Activated CD4-positive, alpha-beta T cell treated with anti-CD3 and anti-CD28 coated beads, Interleukin-2, amount 50 U/mL, for 16 hours (primary cell): Measurements from ENCODE around the gene USP15.
"Not testable (repeated sequence)": the region's sequence is repeated elsewhere in the genome, so short reads cannot be mapped to it uniquely, and the experiment has no call there.

Experiments used
- DNase-seq: peaks from one replicate; pipeline ENCODE4 v3.0.0-alpha.2; 2020

The USP15 gene

GRCh38 chr12:62379026-62379722 is 119.0 kb downstream of the USP15 start:
- DNase-seq: peak; percentile 9

GRCh38 chr12:62379723-62380045 is 119.5 kb downstream of the USP15 start:
- DNase-seq: no peak

GRCh38 chr12:62382526-62382925 is 122.3 kb downstream of the USP15 start:
- no peak for DNase-seq

- DNase-seq: no peak
These were observed 136.5 kb downstream of the USP15 start for GRCh38 chr12:62396750-62397149.

DNA sequence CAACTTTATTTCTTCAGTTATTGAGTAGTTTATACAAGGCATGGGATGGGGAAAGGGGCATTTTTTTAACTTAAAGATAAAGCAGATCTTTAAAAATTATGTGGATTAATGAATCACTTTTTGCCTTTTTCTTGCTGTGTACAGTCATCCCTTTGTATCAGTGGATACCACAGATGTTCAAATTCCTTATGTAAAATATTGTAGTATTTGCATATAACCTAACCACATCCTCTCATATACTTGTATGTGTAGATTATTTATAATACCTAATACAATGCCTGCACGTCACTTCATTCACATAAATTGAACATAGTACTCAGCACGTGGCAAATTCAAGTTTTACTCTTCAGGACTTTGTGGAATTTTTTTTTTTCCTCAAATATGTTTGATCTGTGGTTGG is 139.9 kb downstream of the USP15 start:
- DNase-seq: no peak

DNA sequence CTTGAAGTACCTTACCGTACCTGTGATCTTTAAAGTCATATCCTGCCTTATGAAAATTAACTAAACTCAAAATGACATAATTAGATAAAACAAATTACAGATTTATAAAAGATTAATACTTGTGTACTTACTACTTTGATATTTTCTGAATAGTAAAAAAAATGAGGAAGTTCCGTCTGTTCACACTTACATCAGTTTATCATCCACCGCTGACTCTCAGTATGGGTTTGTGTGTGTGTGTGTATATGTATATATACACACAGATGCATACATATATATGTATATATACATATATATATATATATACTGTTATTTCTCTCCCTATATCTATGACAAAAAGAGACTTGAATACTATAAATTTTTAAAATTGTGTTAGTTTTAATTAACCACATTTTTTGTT is 141.4 kb downstream of the USP15 start:
- DNase-seq: no peak

- DNase-seq: peak; percentile 3
These were observed 142.8 kb downstream of the USP15 start for GRCh38 chr12:62403031-62403430.

- no peak for DNase-seq
These were observed 147.4 kb downstream of the USP15 start for GRCh38 chr12:62407587-62407986.

- DNase-seq: no peak
These were observed 148.9 kb downstream of the USP15 start for GRCh38 chr12:62409068-62409467.

GRCh38 chr12:62414180-62414579 is 154.0 kb downstream of the USP15 start:
- DNase-seq: no peak

- DNase-seq: no peak
These were observed 165.9 kb downstream of the USP15 start for GRCh38 chr12:62426089-62426488.

- DNase-seq: no peak
These were observed 169.3 kb downstream of the USP15 start for GRCh38 chr12:62429457-62429856.

DNA sequence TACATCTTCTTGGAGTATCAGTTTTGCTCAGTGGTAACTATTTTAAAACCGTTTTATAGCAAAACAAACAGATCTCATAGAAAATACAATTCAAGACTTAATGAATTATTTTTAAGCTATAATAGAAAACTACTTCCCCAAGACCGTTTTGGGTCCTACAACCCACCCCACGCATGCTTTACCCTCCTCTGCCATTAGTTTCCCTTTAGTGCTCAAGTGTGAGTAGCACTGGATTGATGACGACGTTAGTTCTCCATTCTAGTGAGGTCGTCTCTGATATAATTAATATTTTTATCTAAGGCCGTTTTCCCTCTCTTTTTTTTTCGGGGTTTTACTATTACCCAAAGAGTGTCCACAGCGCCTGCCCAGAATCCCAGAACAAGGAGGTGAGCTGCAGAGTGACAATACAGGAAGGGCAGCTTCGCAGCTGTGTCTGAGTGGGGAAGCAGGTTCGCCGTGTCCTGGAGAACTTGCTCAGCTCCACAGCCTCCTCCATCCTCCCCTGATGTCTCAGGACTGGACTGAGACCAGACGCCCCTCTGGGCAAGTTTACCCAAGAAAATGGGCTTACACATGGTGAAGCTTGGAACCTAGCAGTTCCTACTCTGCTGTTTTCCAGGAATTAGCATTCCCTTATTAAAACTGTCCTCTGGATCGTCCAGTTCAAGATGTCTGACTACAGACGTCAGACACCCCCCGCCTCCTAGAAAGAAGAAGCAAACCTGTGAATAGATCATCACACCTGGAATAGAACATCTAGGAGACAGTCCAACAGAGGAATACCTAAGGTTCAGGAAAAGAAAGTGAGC is 174.5 kb downstream of the USP15 start:
- no peak for DNase-seq

GRCh38 chr12:62435303-62436163 is 175.3 kb downstream of the USP15 start:
- peak; percentile 27 for DNase-seq

- no peak for DNase-seq
These were observed 175.9 kb downstream of the USP15 start for GRCh38 chr12:62436164-62436503.

GRCh38 chr12:62438098-62438692 is 178.0 kb downstream of the USP15 start:
- DNase-seq: peak; percentile 62

DNA sequence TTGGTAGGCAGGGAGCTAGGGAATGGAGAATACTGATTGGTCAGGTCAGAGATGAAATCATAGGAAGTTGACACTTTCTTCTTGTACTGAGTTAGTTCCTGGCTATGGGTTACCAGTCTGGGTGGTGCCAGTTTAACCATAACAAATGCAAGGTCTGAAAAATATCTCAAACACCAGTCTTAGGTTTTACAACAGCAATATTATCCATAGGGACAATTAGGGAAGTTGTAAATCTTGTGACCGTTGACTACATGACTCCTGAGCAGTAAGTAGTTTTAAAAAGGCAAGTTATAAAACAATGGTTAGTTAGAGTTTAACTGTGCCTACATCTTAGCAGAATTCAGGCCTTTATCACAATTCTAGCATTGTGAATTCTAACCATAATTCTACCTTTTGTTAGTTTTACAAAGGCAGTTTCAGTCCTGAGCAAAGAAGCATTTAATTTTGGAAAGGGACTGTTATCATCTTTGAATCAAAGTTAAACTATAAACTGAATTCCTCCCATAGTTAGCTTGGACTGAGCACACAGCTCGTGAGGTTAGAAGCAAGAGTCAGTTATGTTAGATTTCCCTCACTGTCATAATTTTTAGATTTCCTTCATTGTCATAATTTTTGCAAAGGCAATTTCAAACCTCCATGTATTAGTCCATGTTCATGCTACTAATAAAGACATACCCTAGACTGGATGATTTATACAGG is 186.7 kb downstream of the USP15 start:
- no peak for DNase-seq

DNA sequence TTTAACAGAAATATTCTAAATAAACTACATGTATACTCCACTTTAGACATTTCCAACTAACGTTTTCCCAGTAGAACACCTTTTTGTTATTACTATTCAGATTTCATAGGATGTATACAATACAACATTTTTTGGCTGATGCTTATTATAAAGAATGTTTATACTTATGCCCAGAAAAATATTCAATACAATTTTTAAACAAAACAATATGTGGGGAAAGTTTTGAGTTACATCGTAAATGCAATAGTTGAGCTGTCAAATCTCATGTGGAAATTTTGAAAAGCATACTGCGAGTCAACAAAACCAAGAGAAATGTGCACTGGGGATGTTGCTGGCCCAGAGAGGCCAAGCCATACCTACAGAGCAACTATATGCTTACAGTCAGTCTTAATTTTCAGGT is 188.2 kb downstream of the USP15 start:
- no peak for DNase-seq

GRCh38 chr12:62455429-62455828 is 195.2 kb downstream of the USP15 start:
- DNase-seq: not testable (repeated sequence)

DNA sequence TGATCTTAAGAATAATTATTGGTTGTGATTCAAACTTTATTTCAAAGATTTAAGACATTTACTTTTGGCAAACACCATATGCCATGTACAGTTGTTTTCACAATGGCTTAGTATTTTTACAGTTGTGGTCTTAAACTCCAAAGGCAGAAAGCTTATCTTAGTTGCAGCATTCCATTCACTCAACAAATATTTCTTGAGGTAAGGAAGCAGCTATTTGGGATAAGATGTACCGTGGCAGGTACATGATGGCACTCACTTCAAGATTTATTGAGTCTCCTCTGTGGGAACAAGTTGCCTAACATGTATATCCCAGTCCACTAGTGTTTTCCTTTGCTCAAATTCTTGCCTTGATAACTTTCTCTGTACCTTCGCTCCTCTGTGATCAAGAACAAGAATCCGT is 198.4 kb downstream of the USP15 start:
- DNase-seq: no peak

- DNase-seq: no peak
These were observed 199.8 kb downstream of the USP15 start for GRCh38 chr12:62459976-62460375.

GRCh38 chr12:62461171-62461837 is 201.1 kb downstream of the USP15 start:
- not testable (repeated sequence) for DNase-seq
